ENCODE measurements around the gene TRMT2B. TPM values are rescaled to one million over a fixed set of nuclear protein-coding genes. Genes with fewer than 3 reads are reported as not detected.
"Not testable (repeated sequence)": the region's sequence is repeated elsewhere in the genome, so short reads cannot be mapped to it uniquely, and the experiment has no call there.

The TRMT2B gene
- total RNA-seq, 2 experiments from 2014 or later, result 23.2 to 24.1 TPM

DNA sequence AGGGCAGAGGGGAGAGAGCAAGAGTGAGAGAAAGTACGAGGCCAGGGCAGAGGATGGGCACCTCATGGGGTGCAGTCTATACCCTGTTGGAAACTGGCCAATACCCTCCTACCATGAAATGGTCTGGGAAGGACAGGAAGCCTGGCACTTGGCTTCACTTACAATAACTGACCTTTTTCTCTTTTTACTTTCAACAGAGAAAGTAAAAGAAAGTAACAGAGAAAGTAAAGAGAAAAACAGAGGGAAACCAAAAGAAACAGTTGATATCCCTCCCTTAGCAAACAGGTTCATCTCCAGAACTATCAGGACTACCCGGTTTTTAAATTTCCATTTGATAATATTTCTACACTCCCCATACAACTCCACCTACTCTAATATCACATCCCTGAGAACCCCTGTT is 61.8 kb downstream of the TRMT2B start:
- Mint-ChIP-seq H3K4me3 (no peak overlapping the region), H3K36me3 (ENCODE audit: low read depth) (no peaks in the 10 kb centered on the region), H3K27ac (no peak overlapping the region), H3K4me1 (ENCODE audit: low read depth) (peaks cover 11% of the 10 kb centered on the region), H3K27me3 (ENCODE audit: low read depth) (no peaks in the 10 kb centered on the region), H3K9me3 (ENCODE audit: insufficient read depth) (no peaks in the 10 kb centered on the region)
- ChIA-PET POLR2A (no interaction called here), CTCF (no interaction called here)
- no peak for DNase-seq
- no peak for ATAC-seq

DNA sequence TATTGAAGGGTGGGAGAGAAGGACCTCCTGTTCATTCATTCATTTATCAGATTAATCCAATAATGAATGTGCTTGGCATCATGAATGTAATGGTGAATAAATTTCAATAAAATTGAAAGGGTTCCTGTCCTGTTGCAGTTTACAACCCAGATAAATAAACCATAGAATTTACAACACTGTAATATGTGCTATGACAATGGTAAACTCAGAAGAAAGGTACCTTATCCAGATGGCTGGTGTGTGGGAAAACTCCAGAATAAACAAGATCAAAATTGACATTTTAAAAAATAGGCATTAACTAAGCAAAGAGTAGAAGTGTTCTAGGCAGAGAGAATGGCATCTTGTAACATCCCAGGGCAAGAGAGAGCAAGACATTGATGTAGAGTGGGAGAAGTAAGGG is 67.1 kb downstream of the TRMT2B start:
- ChIA-PET POLR2A (no interaction called here), CTCF (no interaction called here)
- no peak for DNase-seq
- no peaks in the 10 kb centered on the region for H3K27me3 Mint-ChIP-seq (ENCODE audit: low read depth)
- no peak overlapping the region for H3K27ac Mint-ChIP-seq
- no peaks in the 10 kb centered on the region for H3K4me1 Mint-ChIP-seq (ENCODE audit: low read depth)
- ATAC-seq, result no peak
- H3K9me3 Mint-ChIP-seq (ENCODE audit: insufficient read depth), result no peaks in the 10 kb centered on the region
- H3K36me3 Mint-ChIP-seq (ENCODE audit: low read depth), result no peaks in the 10 kb centered on the region
- H3K4me3 Mint-ChIP-seq, result no peak overlapping the region

GRCh38 chrX:100981498-100981845 is 70.4 kb downstream of the TRMT2B start:
- CTCF ChIA-PET, POLR2A ChIA-PET, ATAC-seq: not testable (repeated sequence)

GRCh38 chrX:100980608-100981497 is 71.1 kb downstream of the TRMT2B start:
- Mint-ChIP-seq H3K27ac (no peak overlapping the region), H3K36me3 (ENCODE audit: low read depth) (no peaks in the 10 kb centered on the region), H3K27me3 (ENCODE audit: low read depth) (no peaks in the 10 kb centered on the region), H3K4me3 (no peak overlapping the region), H3K4me1 (ENCODE audit: low read depth) (no peaks in the 10 kb centered on the region), H3K9me3 (ENCODE audit: insufficient read depth) (no peaks in the 10 kb centered on the region)
- ATAC-seq (no peak), DNase-seq (no peak)
- ChIA-PET POLR2A (no interaction called here), CTCF (no interaction called here)

More at GRCh38 chrX:100981498-100981845, 70.4 kb downstream of the TRMT2B start:
- not testable (repeated sequence) for H3K36me3 Mint-ChIP-seq (ENCODE audit: low read depth); H3K4me1 Mint-ChIP-seq (ENCODE audit: low read depth); H3K27me3 Mint-ChIP-seq (ENCODE audit: low read depth); H3K4me3 Mint-ChIP-seq; H3K27ac Mint-ChIP-seq; DNase-seq; H3K9me3 Mint-ChIP-seq (ENCODE audit: insufficient read depth)

GRCh38 chrX:100979881-100980607 is 71.9 kb downstream of the TRMT2B start:
- no peak overlapping the region for H3K4me3 Mint-ChIP-seq
- ATAC-seq (no peak), DNase-seq (no peak)
- no peaks in the 10 kb centered on the region for H3K27me3 Mint-ChIP-seq (ENCODE audit: low read depth)
- CTCF ChIA-PET, result no interaction called here
- H3K9me3 Mint-ChIP-seq (ENCODE audit: insufficient read depth), result no peaks in the 10 kb centered on the region
- H3K4me1 Mint-ChIP-seq (ENCODE audit: low read depth), result no peaks in the 10 kb centered on the region
- no peak overlapping the region for H3K27ac Mint-ChIP-seq
- H3K36me3 Mint-ChIP-seq (ENCODE audit: low read depth), result no peaks in the 10 kb centered on the region
- POLR2A ChIA-PET, result no interaction called here

GRCh38 chrX:100976211-100976610 is 75.7 kb downstream of the TRMT2B start:
- Mint-ChIP-seq H3K4me3 (no peak overlapping the region), H3K36me3 (ENCODE audit: low read depth) (no peaks in the 10 kb centered on the region), H3K4me1 (ENCODE audit: low read depth) (no peaks in the 10 kb centered on the region), H3K27ac (no peak overlapping the region), H3K27me3 (ENCODE audit: low read depth) (no peaks in the 10 kb centered on the region), H3K9me3 (ENCODE audit: insufficient read depth) (no peaks in the 10 kb centered on the region)
- ATAC-seq, result no peak
- DNase-seq, result no peak
- CTCF ChIA-PET, result no interaction called here
- POLR2A ChIA-PET, result no interaction called here

- no peak overlapping the region for H3K4me3 Mint-ChIP-seq
- ChIA-PET POLR2A (no interaction called here), CTCF (no interaction called here)
- H3K9me3 Mint-ChIP-seq (ENCODE audit: insufficient read depth), result no peaks in the 10 kb centered on the region
- no peaks in the 10 kb centered on the region for H3K27me3 Mint-ChIP-seq (ENCODE audit: low read depth)
- H3K4me1 Mint-ChIP-seq (ENCODE audit: low read depth), result no peaks in the 10 kb centered on the region
- H3K36me3 Mint-ChIP-seq (ENCODE audit: low read depth), result no peaks in the 10 kb centered on the region
- no peak for ATAC-seq
- H3K27ac Mint-ChIP-seq, result no peak overlapping the region
- no peak for DNase-seq
Observed at GRCh38 chrX:100975212-100975611, 76.7 kb downstream of the TRMT2B start.

GRCh38 chrX:100973411-100973810 is 78.5 kb downstream of the TRMT2B start:
- Mint-ChIP-seq H3K36me3 (ENCODE audit: low read depth) (no peaks in the 10 kb centered on the region), H3K27ac (no peak overlapping the region), H3K9me3 (ENCODE audit: insufficient read depth) (no peaks in the 10 kb centered on the region), H3K27me3 (ENCODE audit: low read depth) (no peaks in the 10 kb centered on the region), H3K4me1 (ENCODE audit: low read depth) (no peaks in the 10 kb centered on the region), H3K4me3 (no peak overlapping the region)
- ChIA-PET CTCF (no interaction called here), POLR2A (no interaction called here)
- DNase-seq (no peak), ATAC-seq (no peak)

GRCh38 chrX:100969936-100970335 is 82.0 kb downstream of the TRMT2B start:
- no peaks in the 10 kb centered on the region for H3K9me3 Mint-ChIP-seq (ENCODE audit: insufficient read depth)
- no peak overlapping the region for H3K27ac Mint-ChIP-seq
- no peaks in the 10 kb centered on the region for H3K27me3 Mint-ChIP-seq (ENCODE audit: low read depth)
- H3K36me3 Mint-ChIP-seq (ENCODE audit: low read depth), result no peaks in the 10 kb centered on the region
- ChIA-PET CTCF (no interaction called here), POLR2A (no interaction called here)
- H3K4me3 Mint-ChIP-seq, result no peak overlapping the region
- no peaks in the 10 kb centered on the region for H3K4me1 Mint-ChIP-seq (ENCODE audit: low read depth)
- no peak for ATAC-seq
- DNase-seq, result no peak

- no peaks in the 10 kb centered on the region for H3K36me3 Mint-ChIP-seq (ENCODE audit: low read depth)
- POLR2A ChIA-PET, result no interaction called here
Observed at GRCh38 chrX:100969408-100969807, 82.5 kb downstream of the TRMT2B start, which contains the start of gene ARL13A. TSS of gene ARL13A (plus strand) at chrX:100969708. CDS start at chrX:100973690, 3,982 bp downstream.

GRCh38 chrX:100964362-100964761 is 87.5 kb downstream of the TRMT2B start:
- H3K27me3 Mint-ChIP-seq (ENCODE audit: low read depth), result no peaks in the 10 kb centered on the region
- no peaks in the 10 kb centered on the region for H3K36me3 Mint-ChIP-seq (ENCODE audit: low read depth)
- H3K4me3 Mint-ChIP-seq, result no peak overlapping the region
- no peaks in the 10 kb centered on the region for H3K9me3 Mint-ChIP-seq (ENCODE audit: insufficient read depth)
- POLR2A ChIA-PET, result no interaction called here
- DNase-seq, result no peak
- no peak overlapping the region for H3K27ac Mint-ChIP-seq
- no peak for ATAC-seq
- CTCF ChIA-PET, result no interaction called here
- H3K4me1 Mint-ChIP-seq (ENCODE audit: low read depth), result no peaks in the 10 kb centered on the region

More at GRCh38 chrX:100969408-100969807, 82.5 kb downstream of the TRMT2B start, which contains the start of gene ARL13A:
- no peaks in the 10 kb centered on the region for H3K9me3 Mint-ChIP-seq (ENCODE audit: insufficient read depth)
- DNase-seq (no peak), ATAC-seq (no peak)
- no peak within 1 kb of the TSS for H3K27ac Mint-ChIP-seq
- no peaks in the 10 kb centered on the region for H3K27me3 Mint-ChIP-seq (ENCODE audit: low read depth)
- no peak within 1 kb of the TSS for H3K4me3 Mint-ChIP-seq
- no peaks in the 10 kb centered on the region for H3K4me1 Mint-ChIP-seq (ENCODE audit: low read depth)
- CTCF ChIA-PET, result no interaction called here

DNA sequence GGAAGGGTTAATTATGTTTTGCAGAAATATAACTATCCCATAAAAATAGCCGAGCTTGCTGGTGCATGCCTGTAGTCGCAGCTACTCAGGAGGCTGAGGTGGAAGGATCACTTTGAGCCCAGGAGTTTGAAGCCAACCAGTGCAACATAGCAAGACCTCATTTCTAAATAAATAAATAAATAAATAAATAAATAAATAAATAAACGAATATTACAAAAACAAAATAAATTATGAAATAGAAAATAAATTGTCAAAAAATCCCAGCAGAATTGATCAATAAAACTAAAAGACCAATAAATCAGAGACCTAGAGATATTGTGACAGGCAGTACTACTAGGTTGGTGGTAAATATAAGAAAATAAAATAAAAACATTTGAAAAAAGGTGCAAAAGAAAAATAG is 89.1 kb downstream of the TRMT2B start:
- no peaks in the 10 kb centered on the region for H3K4me1 Mint-ChIP-seq (ENCODE audit: low read depth)
- H3K36me3 Mint-ChIP-seq (ENCODE audit: low read depth), result no peaks in the 10 kb centered on the region
- ATAC-seq (no peak), DNase-seq (no peak)
- ChIA-PET POLR2A (no interaction called here), CTCF (no interaction called here)
- no peak overlapping the region for H3K4me3 Mint-ChIP-seq
- no peak overlapping the region for H3K27ac Mint-ChIP-seq
- H3K27me3 Mint-ChIP-seq (ENCODE audit: low read depth), result no peaks in the 10 kb centered on the region
- H3K9me3 Mint-ChIP-seq (ENCODE audit: insufficient read depth), result no peaks in the 10 kb centered on the region
